Fibroblast of peridontal ligament (primary cell): ENCODE measurements around the gene AMIGO1.

Source experiments
- DNase-seq: peaks from one replicate; pipeline ENCODE4 v3.0.0-alpha.2; 2010; ENCODE audit errors: extremely low read depth

The AMIGO1 gene

GRCh38 chr1:109509176-109510134 is at the start of gene AMIGO1:
Gene AMIGO1 (minus strand): TSS chr1:109509727. CDS start chr1:109508912, 815 bp downstream.
- no peak for DNase-seq

- DNase-seq, result no peak
These were observed 48.0 kb upstream of the AMIGO1 start for GRCh38 chr1:109557520-109557919.

GRCh38 chr1:109556563-109556962 is 47.0 kb upstream of the AMIGO1 start:
- DNase-seq, result peak; percentile 51

GRCh38 chr1:109548321-109549267 is 39.1 kb upstream of the AMIGO1 start, which contains the start of gene GNAI3:
Gene GNAI3 (plus strand): TSS chr1:109548615. CDS start chr1:109548721, 106 bp downstream.
- DNase-seq, result peak; percentile 95

GRCh38 chr1:109547463-109548320 is 38.2 kb upstream of the AMIGO1 start:
- DNase-seq, result peak; percentile 38

- DNase-seq, result peak; percentile 93
These were observed 37.0 kb upstream of the AMIGO1 start for GRCh38 chr1:109546311-109547109.

GRCh38 chr1:109543988-109544735 is 34.6 kb upstream of the AMIGO1 start:
- DNase-seq, result no peak

GRCh38 chr1:109543283-109543987 is 33.9 kb upstream of the AMIGO1 start:
- DNase-seq, result no peak

- DNase-seq, result no peak
These were observed 33.1 kb upstream of the AMIGO1 start for GRCh38 chr1:109542657-109543056.

- DNase-seq, result no peak
These were observed 31.6 kb upstream of the AMIGO1 start for GRCh38 chr1:109541102-109541501.

GRCh38 chr1:109539676-109540075 is 30.1 kb upstream of the AMIGO1 start, which contains the start of gene GPR61:
Gene GPR61 (plus strand): TSS chr1:109539872. CDS start chr1:109543023, 3,151 bp downstream.
- no peak for DNase-seq

- no peak for DNase-seq
These were observed 29.5 kb upstream of the AMIGO1 start for GRCh38 chr1:109538827-109539555.

GRCh38 chr1:109537450-109538178 is 28.1 kb upstream of the AMIGO1 start:
- DNase-seq, result no peak

- no peak for DNase-seq
These were observed 26.5 kb upstream of the AMIGO1 start for GRCh38 chr1:109535971-109536491.

- DNase-seq, result no peak
These were observed 26.0 kb upstream of the AMIGO1 start for GRCh38 chr1:109535481-109535880.

- DNase-seq, result no peak
These were observed 24.9 kb upstream of the AMIGO1 start for GRCh38 chr1:109534307-109534858.
